ENCODE measurements around the gene GOLGA2.

The GOLGA2 gene

GRCh38 chr9:128275198-128276007 lies at the start of gene GOLGA2:
GOLGA2 (minus strand) TSS chr9:128276007; CDS start chr9:128275976, 31 bp downstream.
- DNase-seq (ENCODE audit: low spot score), result peak; percentile 8

GRCh38 chr9:128324401-128324800 lies 48.6 kb upstream of the GOLGA2 start:
- no peak for DNase-seq (ENCODE audit: low spot score)

- no peak for DNase-seq (ENCODE audit: low spot score)
Measured at GRCh38 chr9:128323791-128324190, 48.0 kb upstream of the GOLGA2 start.

- DNase-seq (ENCODE audit: low spot score), result no peak
Measured at GRCh38 chr9:128323212-128323730, 47.5 kb upstream of the GOLGA2 start.

- DNase-seq (ENCODE audit: low spot score), result peak; percentile 95
Measured at GRCh38 chr9:128322404-128323211, 46.8 kb upstream of the GOLGA2 start, which contains the start of the genes COQ4 and TRUB2. COQ4 (plus strand) TSS chr9:128322839; CDS start chr9:128322859, 20 bp downstream. TRUB2 (minus strand) TSS chr9:128322447; CDS start chr9:128322408, 39 bp downstream.

GRCh38 chr9:128321879-128322403 lies 46.1 kb upstream of the GOLGA2 start:
- no peak for DNase-seq (ENCODE audit: low spot score)

GRCh38 chr9:128321343-128321742 lies 45.5 kb upstream of the GOLGA2 start:
- DNase-seq (ENCODE audit: low spot score), result no peak

- peak; percentile 43 for DNase-seq (ENCODE audit: low spot score)
Measured at GRCh38 chr9:128317629-128318028, 41.8 kb upstream of the GOLGA2 start.

GRCh38 chr9:128316421-128316820 lies 40.6 kb upstream of the GOLGA2 start:
- DNase-seq (ENCODE audit: low spot score), result peak; percentile 98

- DNase-seq (ENCODE audit: low spot score), result no peak
Measured at GRCh38 chr9:128314697-128315096, 38.9 kb upstream of the GOLGA2 start.

GRCh38 chr9:128310461-128310860 lies 34.7 kb upstream of the GOLGA2 start:
- DNase-seq (ENCODE audit: low spot score), result peak; percentile 45

- no peak for DNase-seq (ENCODE audit: low spot score)
Measured at GRCh38 chr9:128309551-128309950, 33.7 kb upstream of the GOLGA2 start.

- no peak for DNase-seq (ENCODE audit: low spot score)
Measured at GRCh38 chr9:128304971-128305288, 29.1 kb upstream of the GOLGA2 start.

GRCh38 chr9:128304136-128304970 lies 28.5 kb upstream of the GOLGA2 start:
- DNase-seq (ENCODE audit: low spot score), result no peak

- DNase-seq (ENCODE audit: low spot score), result no peak
Measured at GRCh38 chr9:128298535-128299482, 23.0 kb upstream of the GOLGA2 start.

- no peak for DNase-seq (ENCODE audit: low spot score)
Measured at GRCh38 chr9:128297221-128297773, 21.5 kb upstream of the GOLGA2 start.

GRCh38 chr9:128296340-128297220 lies 20.8 kb upstream of the GOLGA2 start:
- DNase-seq (ENCODE audit: low spot score), result no peak

GRCh38 chr9:128294142-128294541 lies 18.3 kb upstream of the GOLGA2 start:
- no peak for DNase-seq (ENCODE audit: low spot score)

GRCh38 chr9:128293091-128293490 lies 17.3 kb upstream of the GOLGA2 start:
- DNase-seq (ENCODE audit: low spot score), result no peak
